Type B pancreatic cell (in vitro differentiated cells): ENCODE results near the gene PDE8B. TPM values are rescaled to one million over a fixed set of nuclear protein-coding genes. Genes with fewer than 3 reads are reported as not detected.

Source experiments
- DNase-seq: peaks from one replicate; pipeline ENCODE4 v3.0.0; 2021; ENCODE audit warnings: mixed read lengths; ENCODE audit not compliant: unreplicated experiment; ENCODE audit errors: extremely low spot score
- H3K27ac Mint-ChIP-seq: 2 replicates; pipeline ENCODE4 v1.8.0; 2021; ENCODE audit warnings: mild to moderate bottlenecking, mixed read lengths
- H3K27me3 Mint-ChIP-seq: 2 replicates; pipeline ENCODE4 v1.8.0; 2021; ENCODE audit warnings: mixed read lengths
- H3K36me3 Mint-ChIP-seq: 2 replicates; pipeline ENCODE4 v1.8.0; 2021; ENCODE audit warnings: mixed read lengths
- H3K4me1 Mint-ChIP-seq: one replicate; pipeline ENCODE4 v1.8.0; 2021; ENCODE audit warnings: mixed read lengths; ENCODE audit not compliant: unreplicated experiment
- H3K4me3 Mint-ChIP-seq: 2 replicates; pipeline ENCODE4 v1.8.0; 2021; ENCODE audit warnings: mild to moderate bottlenecking, mixed read lengths
- H3K9me3 Mint-ChIP-seq: 2 replicates; pipeline ENCODE4 v1.8.0; 2021; ENCODE audit warnings: mixed read lengths
- total RNA-seq: library from RNA; stranded (reverse); gene quantifications from 2 replicates; pipeline ENCODE4 v1.2.1, GENCODE V29; 2021; ENCODE audit warnings: low replicate concordance
- TF ChIP-seq, protein P1 (sequence below): fragments of 200-600 bp; sonication (generic); conservative IDR thresholded peaks from 2 replicates; pipeline ENCODE4 v1.5.0; 2021; ENCODE audit warnings: antibody characterized with exemption, mild to moderate bottlenecking

PDE8B gene
- total RNA-seq, 1 donor from 2014 or later, result 16.7 TPM

DNA sequence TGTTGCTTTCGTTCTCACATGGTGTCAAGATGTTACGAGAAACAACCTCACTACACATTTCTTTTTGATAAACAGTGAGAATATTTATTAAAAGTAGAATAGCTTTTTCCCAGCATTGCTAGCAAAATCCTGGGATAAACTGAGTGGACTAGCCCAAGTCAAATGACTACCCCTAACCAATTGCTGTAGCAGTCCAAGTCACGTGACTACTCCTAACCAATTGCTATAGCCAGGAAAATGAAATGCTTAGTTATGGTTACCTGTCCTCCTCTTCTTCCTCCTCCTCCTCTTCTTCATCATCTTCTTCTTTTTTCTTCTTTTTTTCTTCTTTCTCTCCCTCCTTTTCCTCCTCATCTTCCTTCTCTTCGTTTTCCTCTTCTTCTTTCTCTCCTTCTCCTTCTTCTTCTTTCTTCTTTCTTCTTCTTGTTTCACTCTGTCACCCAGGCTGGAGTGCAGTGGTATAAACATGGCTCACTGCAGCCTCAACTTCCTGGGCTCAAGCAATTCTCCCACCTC is 85.4 kb downstream of the PDE8B start:
- H3K27me3 Mint-ChIP-seq, result peaks cover 3% of the 10 kb centered on the region
- no peaks in the 10 kb centered on the region for H3K4me1 Mint-ChIP-seq
- no peaks in the 10 kb centered on the region for H3K9me3 Mint-ChIP-seq
- no peak overlapping the region for H3K27ac Mint-ChIP-seq
- H3K4me3 Mint-ChIP-seq, result no peak overlapping the region
- no peak for DNase-seq
- TF ChIP-seq, protein P1, sequence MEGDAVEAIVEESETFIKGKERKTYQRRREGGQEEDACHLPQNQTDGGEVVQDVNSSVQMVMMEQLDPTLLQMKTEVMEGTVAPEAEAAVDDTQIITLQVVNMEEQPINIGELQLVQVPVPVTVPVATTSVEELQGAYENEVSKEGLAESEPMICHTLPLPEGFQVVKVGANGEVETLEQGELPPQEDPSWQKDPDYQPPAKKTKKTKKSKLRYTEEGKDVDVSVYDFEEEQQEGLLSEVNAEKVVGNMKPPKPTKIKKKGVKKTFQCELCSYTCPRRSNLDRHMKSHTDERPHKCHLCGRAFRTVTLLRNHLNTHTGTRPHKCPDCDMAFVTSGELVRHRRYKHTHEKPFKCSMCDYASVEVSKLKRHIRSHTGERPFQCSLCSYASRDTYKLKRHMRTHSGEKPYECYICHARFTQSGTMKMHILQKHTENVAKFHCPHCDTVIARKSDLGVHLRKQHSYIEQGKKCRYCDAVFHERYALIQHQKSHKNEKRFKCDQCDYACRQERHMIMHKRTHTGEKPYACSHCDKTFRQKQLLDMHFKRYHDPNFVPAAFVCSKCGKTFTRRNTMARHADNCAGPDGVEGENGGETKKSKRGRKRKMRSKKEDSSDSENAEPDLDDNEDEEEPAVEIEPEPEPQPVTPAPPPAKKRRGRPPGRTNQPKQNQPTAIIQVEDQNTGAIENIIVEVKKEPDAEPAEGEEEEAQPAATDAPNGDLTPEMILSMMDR, result no peak
- H3K36me3 Mint-ChIP-seq, result no peaks in the 10 kb centered on the region

DNA sequence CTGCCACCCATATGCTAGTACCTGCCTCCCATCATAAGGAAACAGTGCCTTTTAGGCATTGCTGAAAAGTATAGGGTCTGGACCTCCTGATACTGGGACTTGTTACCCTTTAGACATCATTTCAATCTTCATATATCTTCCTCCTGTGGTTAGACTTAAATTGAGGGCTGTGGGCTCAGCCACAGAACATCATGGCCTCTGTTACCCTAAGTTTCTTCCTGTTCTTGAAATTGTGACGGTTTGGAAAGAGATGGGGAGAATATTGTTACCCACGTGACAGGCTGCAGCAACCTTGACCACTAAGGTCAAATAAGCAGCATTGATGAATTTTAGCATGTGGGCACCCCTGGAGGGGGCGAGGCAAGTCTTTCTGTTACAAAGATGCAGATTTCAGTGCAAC is 87.7 kb downstream of the PDE8B start:
- TF ChIP-seq, protein P1, result no peak
- Mint-ChIP-seq H3K36me3 (no peaks in the 10 kb centered on the region), H3K27ac (no peak overlapping the region), H3K9me3 (no peaks in the 10 kb centered on the region), H3K4me3 (no peak overlapping the region), H3K4me1 (no peaks in the 10 kb centered on the region), H3K27me3 (peaks cover 3% of the 10 kb centered on the region)
- no peak for DNase-seq

DNA sequence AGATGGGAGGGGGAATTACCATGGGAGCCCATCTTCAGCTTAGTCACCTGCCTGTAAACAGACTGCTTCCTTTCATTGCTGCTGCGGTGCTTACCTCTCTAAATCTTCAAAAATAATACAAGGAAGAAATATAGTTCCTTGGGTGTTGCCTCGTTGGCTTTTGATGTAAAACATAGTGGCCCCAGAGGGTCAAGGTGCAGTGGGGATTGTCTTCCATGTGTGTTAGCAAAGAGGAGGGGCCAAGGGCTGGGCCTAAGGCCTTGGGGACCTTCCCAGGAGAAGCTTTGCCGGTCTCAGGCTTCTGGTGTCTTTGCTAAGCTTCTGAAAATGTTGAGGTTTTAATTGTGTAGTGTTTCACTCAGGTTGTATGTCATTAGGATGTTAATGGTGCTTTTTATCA is 90.0 kb downstream of the PDE8B start:
- Mint-ChIP-seq H3K4me3 (no peak overlapping the region), H3K36me3 (no peaks in the 10 kb centered on the region), H3K9me3 (no peaks in the 10 kb centered on the region)

DNA sequence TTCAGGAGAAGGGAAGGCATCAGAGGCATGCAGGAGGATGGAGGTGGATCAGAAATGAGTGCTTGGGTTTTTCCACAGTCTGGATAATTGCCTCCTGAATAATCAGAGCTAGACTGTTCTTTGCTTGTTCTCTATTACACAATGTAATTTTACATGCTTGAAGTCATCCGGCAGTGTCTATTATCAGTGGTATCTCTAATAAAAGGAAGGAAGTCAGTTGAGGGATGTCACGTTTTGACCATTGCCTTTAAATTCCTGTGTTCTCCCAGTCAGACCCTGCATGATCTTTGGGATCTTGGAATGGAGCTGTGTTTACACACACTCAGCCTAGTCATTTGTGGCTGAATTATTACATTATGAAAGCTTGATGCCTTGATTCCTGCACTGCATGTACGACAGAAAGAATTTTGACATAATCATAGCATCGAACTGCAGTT is 91.0 kb downstream of the PDE8B start:
- no peak for DNase-seq

More for the DNA sequence above, 90.0 kb downstream of the PDE8B start:
- TF ChIP-seq, protein P1, result no peak
- Mint-ChIP-seq H3K27me3 (peaks cover 3% of the 10 kb centered on the region), H3K4me1 (no peaks in the 10 kb centered on the region), H3K27ac (no peak overlapping the region)
- no peak for DNase-seq

DNA sequence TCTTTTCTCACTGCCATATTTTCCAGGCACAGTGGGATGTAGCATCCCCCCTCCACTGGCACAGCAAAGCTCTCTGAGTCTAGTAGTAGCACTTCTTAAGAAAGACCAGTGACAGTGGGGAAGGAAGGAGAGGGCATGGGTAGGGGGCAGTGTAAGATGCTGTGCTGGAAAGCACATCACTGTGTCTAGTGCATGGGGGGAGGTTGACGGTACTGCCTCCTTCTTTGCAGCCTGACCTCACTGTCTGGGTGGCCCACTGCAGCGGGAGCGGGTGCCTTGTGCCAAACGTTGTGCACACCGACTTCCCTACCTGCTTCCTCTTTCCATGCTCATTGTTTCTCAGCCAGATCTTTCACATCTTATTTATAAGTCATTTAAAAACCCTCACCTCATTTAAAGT is 91.8 kb downstream of the PDE8B start:
- no peak for DNase-seq
- no peaks in the 10 kb centered on the region for H3K27me3 Mint-ChIP-seq
- no peak overlapping the region for H3K27ac Mint-ChIP-seq
- no peak overlapping the region for H3K4me3 Mint-ChIP-seq
- no peaks in the 10 kb centered on the region for H3K36me3 Mint-ChIP-seq
- peaks cover 8% of the 10 kb centered on the region for H3K4me1 Mint-ChIP-seq
- no peaks in the 10 kb centered on the region for H3K9me3 Mint-ChIP-seq
- TF ChIP-seq, protein P1, result no peak

More for the DNA sequence above, 91.0 kb downstream of the PDE8B start:
- peaks cover 5% of the 10 kb centered on the region for H3K4me1 Mint-ChIP-seq
- H3K9me3 Mint-ChIP-seq, result no peaks in the 10 kb centered on the region
- H3K4me3 Mint-ChIP-seq, result no peak overlapping the region
- no peaks in the 10 kb centered on the region for H3K27me3 Mint-ChIP-seq
- no peaks in the 10 kb centered on the region for H3K36me3 Mint-ChIP-seq
- H3K27ac Mint-ChIP-seq, result no peak overlapping the region
- TF ChIP-seq, protein P1, result no peak

DNA sequence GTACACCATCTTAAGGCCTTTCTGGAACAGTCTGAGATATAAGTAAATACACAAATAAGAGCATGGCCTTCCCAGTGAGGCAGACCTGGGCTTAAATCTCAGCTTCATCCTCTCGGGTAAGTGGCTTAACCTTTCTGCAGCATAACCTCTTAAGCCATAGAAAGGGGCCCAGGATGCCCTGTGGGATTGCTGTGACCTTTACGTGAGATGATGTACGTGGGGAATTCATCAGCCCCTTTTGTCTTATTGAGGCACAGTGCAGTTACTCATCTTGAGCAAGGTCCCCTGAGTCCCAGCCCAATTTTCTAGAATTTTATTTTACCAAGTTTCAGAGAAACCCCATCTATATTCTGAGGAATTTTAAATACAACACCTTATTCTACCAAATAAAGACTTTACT is 92.2 kb downstream of the PDE8B start:
- no peaks in the 10 kb centered on the region for H3K9me3 Mint-ChIP-seq
- no peak for DNase-seq
- TF ChIP-seq, protein P1, result no peak
- peaks cover 9% of the 10 kb centered on the region for H3K4me1 Mint-ChIP-seq
- H3K27me3 Mint-ChIP-seq, result no peaks in the 10 kb centered on the region
- H3K27ac Mint-ChIP-seq, result no peak overlapping the region
- H3K36me3 Mint-ChIP-seq, result no peaks in the 10 kb centered on the region
- no peak overlapping the region for H3K4me3 Mint-ChIP-seq
